MG63 (cell line): Measurements from ENCODE around the gene TTF1. TPM values are rescaled to one million over a fixed set of nuclear protein-coding genes. Genes with fewer than 3 reads are reported as not detected.

ENCODE experiments used
- DNase-seq: peaks from one replicate; pipeline ENCODE4 v3.0.0-alpha.2; 2020
- H3K27me3 ChIP-seq: fragments of 250-450 bp; sonication (Bioruptor Pico); 2 replicates; pipeline ENCODE4 v1.5.1; 2020; ENCODE audit warnings: mild to moderate bottlenecking, moderate library complexity
- H3K36me3 ChIP-seq: fragments of 250-450 bp; sonication (Bioruptor Pico); 2 replicates; pipeline ENCODE4 v1.5.1; 2020; ENCODE audit warnings: mild to moderate bottlenecking, moderate library complexity
- H3K4me3 ChIP-seq: fragments of 250-450 bp; sonication (Bioruptor Pico); 2 replicates; pipeline ENCODE4 v1.5.1; 2020; ENCODE audit warnings: mild to moderate bottlenecking, moderate library complexity
- H3K9me3 ChIP-seq: fragments of 250-450 bp; sonication (Bioruptor Pico); 2 replicates; pipeline ENCODE4 v1.5.1; 2020; ENCODE audit warnings: mild to moderate bottlenecking, moderate library complexity
- total RNA-seq: library from RNA; depleted of rRNA; stranded (reverse); fragments of >200 nt; shearing (Covaris generic); gene quantifications from 2 replicates; pipeline ENCODE4 v1.2.3, GENCODE V29; 2014; ENCODE audit warnings: low replicate concordance; rRNA removed

The TTF1 gene
- total RNA-seq, 1 experiment from 2014 or later = 7.6 TPM

- Histone ChIP-seq H3K36me3 (peaks cover 65% of the 10 kb centered on the region), H3K4me3 (no peak overlapping the region), H3K27me3 (no peaks in the 10 kb centered on the region), H3K9me3 (no peaks in the 10 kb centered on the region)
- DNase-seq = no peak
Observed at GRCh38 chr9:132351404-132352045, 55.1 kb downstream of the TTF1 start.

GRCh38 chr9:132350861-132351315 lies 55.8 kb downstream of the TTF1 start:
- no peak for DNase-seq
- Histone ChIP-seq H3K27me3 (no peaks in the 10 kb centered on the region), H3K36me3 (peaks cover 72% of the 10 kb centered on the region), H3K4me3 (no peak overlapping the region), H3K9me3 (no peaks in the 10 kb centered on the region)

- Histone ChIP-seq H3K9me3 (no peaks in the 10 kb centered on the region), H3K4me3 (no peak overlapping the region), H3K36me3 (peaks cover 88% of the 10 kb centered on the region), H3K27me3 (no peaks in the 10 kb centered on the region)
- no peak for DNase-seq
Observed at GRCh38 chr9:132348676-132349075, 58.0 kb downstream of the TTF1 start.

- Histone ChIP-seq H3K9me3 (no peaks in the 10 kb centered on the region), H3K27me3 (no peaks in the 10 kb centered on the region), H3K4me3 (no peak overlapping the region), H3K36me3 (peaks cover 87% of the 10 kb centered on the region)
- no peak for DNase-seq
Observed at GRCh38 chr9:132346177-132346576, 60.5 kb downstream of the TTF1 start.

GRCh38 chr9:132341177-132341840 lies 65.3 kb downstream of the TTF1 start:
- Histone ChIP-seq H3K4me3 (no peak overlapping the region), H3K9me3 (no peaks in the 10 kb centered on the region), H3K27me3 (no peaks in the 10 kb centered on the region), H3K36me3 (peaks cover 79% of the 10 kb centered on the region)
- no peak for DNase-seq

- H3K27me3 ChIP-seq = no peaks in the 10 kb centered on the region
- H3K36me3 ChIP-seq = peaks cover 76% of the 10 kb centered on the region
- no peaks in the 10 kb centered on the region for H3K9me3 ChIP-seq
- DNase-seq = no peak
- no peak overlapping the region for H3K4me3 ChIP-seq
Observed at GRCh38 chr9:132334364-132334763, 72.3 kb downstream of the TTF1 start.

GRCh38 chr9:132333556-132333955 lies 73.1 kb downstream of the TTF1 start:
- DNase-seq = no peak
- Histone ChIP-seq H3K9me3 (no peaks in the 10 kb centered on the region), H3K27me3 (no peaks in the 10 kb centered on the region), H3K4me3 (no peak overlapping the region), H3K36me3 (peaks cover 78% of the 10 kb centered on the region)

GRCh38 chr9:132328580-132328979 lies 78.1 kb downstream of the TTF1 start:
- Histone ChIP-seq H3K9me3 (no peaks in the 10 kb centered on the region), H3K36me3 (peaks cover 81% of the 10 kb centered on the region), H3K27me3 (no peaks in the 10 kb centered on the region), H3K4me3 (no peak overlapping the region)
- no peak for DNase-seq

GRCh38 chr9:132327537-132327936 lies 79.1 kb downstream of the TTF1 start:
- no peaks in the 10 kb centered on the region for H3K9me3 ChIP-seq
- H3K27me3 ChIP-seq = no peaks in the 10 kb centered on the region
- H3K4me3 ChIP-seq = no peak overlapping the region
- H3K36me3 ChIP-seq = peaks cover 86% of the 10 kb centered on the region
- DNase-seq = no peak

Other genes starting within 250 kb of the TTF1 start
- gene NTNG2, start 244.8 kb downstream of the TTF1 start, total RNA-seq = 0.10 and 0.27 TPM in 2 replicates
- gene SETX, start 51.9 kb downstream of the TTF1 start, total RNA-seq = 16.5 and 24.2 TPM in 2 replicates
- not detected in 2 replicates for gene CFAP77, start 3.4 kb upstream of the TTF1 start, total RNA-seq
- gene BARHL1, start 175.8 kb upstream of the TTF1 start, total RNA-seq = not detected in 2 replicates